Lung (tissue), 12 donors: ENCODE results near the gene ADAMTSL5. TPM values are rescaled to one million over a fixed set of nuclear protein-coding genes. Genes with fewer than 3 reads are reported as not detected.

ENCODE experiments used
- ATAC-seq: fragments of 200-7000 bp; cut with Tn5 transposase; one replicate; pipeline ENCODE4 v1.9.1; 2020; ENCODE audit warnings: moderate number of reproducible peaks; ENCODE audit not compliant: insufficient read depth, low FRiP score
- DNase-seq, 3 donors: peaks; one replicate each; pipeline ENCODE4 v3.0.0-alpha.2; 2013 to 2017
- H3K27ac ChIP-seq, 2 donors: one replicate each; pipeline ENCODE4 v1.5.1; 2013; ENCODE audit warnings: mild to moderate bottlenecking in 2 of 2, moderate library complexity in 2 of 2, control low read depth in 1 of 2, inconsistent platforms in 1 of 2, low read depth in 1 of 2, low read length in 1 of 2
- H3K27me3 ChIP-seq, 3 donors: one replicate each; pipeline ENCODE4 v1.5.1; 2013; ENCODE audit warnings: low read length in 2 of 3; ENCODE audit not compliant: control insufficient read depth in 3 of 3, insufficient read depth in 3 of 3
- H3K36me3 ChIP-seq, 4 donors: one replicate each; pipeline ENCODE4 v1.5.1; 2013; ENCODE audit warnings: low read length in 4 of 4, mild to moderate bottlenecking in 1 of 4, moderate library complexity in 1 of 4; ENCODE audit not compliant: control insufficient read depth in 4 of 4, insufficient read depth in 4 of 4
- H3K4me1 ChIP-seq, 5 donors: one replicate each; pipeline ENCODE4 v1.5.1; 2013; ENCODE audit warnings: low read length in 5 of 5, mild to moderate bottlenecking in 2 of 5, moderate library complexity in 1 of 5; ENCODE audit not compliant: control insufficient read depth in 5 of 5, insufficient read depth in 5 of 5
- H3K4me3 ChIP-seq: one replicate; pipeline ENCODE4 v1.5.1; 2013; ENCODE audit warnings: mild to moderate bottlenecking, control low read depth, moderate library complexity
- H3K9ac ChIP-seq, 2 donors: one replicate each; pipeline ENCODE4 v1.5.1; 2013; ENCODE audit warnings: low read length in 2 of 2, control low read depth in 1 of 2; ENCODE audit not compliant: insufficient read depth in 1 of 2
- H3K9me3 ChIP-seq, 4 donors: one replicate each; pipeline ENCODE4 v1.5.1; 2013; ENCODE audit warnings: low read length in 3 of 4, mild to moderate bottlenecking in 1 of 4, moderate library complexity in 1 of 4; ENCODE audit not compliant: control insufficient read depth in 4 of 4, insufficient read depth in 3 of 4
- CTCF ChIP-seq: IDR thresholded peaks from 2 replicates; pipeline ENCODE4 v1.5.1; 2012; ENCODE audit warnings: mild to moderate bottlenecking; ENCODE audit errors: control extremely low read depth, extremely low read depth
- WGBS, 2 donors: extraction: QIAGEN DNeasy Blood & Tissue Kit; methylation state at CpG; one replicate each; pipeline ENCODE4 v1.1.7; 2013; 5-methylcytosine and 5-hydroxymethylcytosine counted together
- polyA plus RNA-seq, 2 donors: library from polyadenylated mRNA; stranded (reverse); fragments of 200-250 nt; gene quantifications; one replicate each; pipeline ENCODE4 v1.2.1, GENCODE V29; 2013
- total RNA-seq, 2 donors: library from RNA; depleted of rRNA in 1 of 2; stranded (reverse); fragments of >200 nt in 1 of 2; gene quantifications; one replicate each; pipeline ENCODE4 v1.2.1, GENCODE V29; 2014 to 2021
- donor health status: control.
- donor health status: control.
- donor health status: Bipolar disorder and iron deficiency.
- donor health status: healthy.
- donor health status: DM: yes; HTN: yes; CAD: no.

The ADAMTSL5 gene
- total and polyA plus RNA-seq, 4 donors = 0.97 to 2.8 (median 1.4) TPM

DNA sequence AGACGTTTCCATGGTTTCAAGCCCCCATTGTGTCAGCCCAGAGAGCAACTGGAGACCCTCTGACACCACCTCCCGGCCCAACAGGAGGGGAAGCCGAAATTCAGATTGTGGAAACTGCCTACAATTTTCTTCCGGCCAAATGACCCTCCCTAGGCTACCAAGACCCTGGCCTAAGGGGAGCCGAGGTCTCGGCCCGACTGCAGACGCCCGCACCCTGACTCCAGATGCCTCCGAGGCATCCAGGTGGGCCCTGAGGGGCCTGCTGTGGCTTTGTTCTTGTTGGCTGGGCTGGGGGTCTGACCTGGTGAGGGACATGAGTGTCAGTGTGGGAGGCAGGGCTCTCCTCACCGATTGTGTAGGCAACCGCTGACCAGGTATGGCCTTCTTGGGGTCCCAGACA is 45.7 kb upstream of the ADAMTSL5 start:
- Histone ChIP-seq H3K9ac (no peak overlapping the region), H3K4me1 (no peaks in the 10 kb centered on the region), H3K27me3 (no peaks in the 10 kb centered on the region), H3K9me3 (no peaks in the 10 kb centered on the region), H3K4me3 (no peak overlapping the region), H3K36me3 (peaks cover 0 to 8% (median 3%) of the 10 kb centered on the region in 4 donors), H3K27ac (no peak overlapping the region)
- 85 to 92% methylated on average over 12 of the region's 12 CpGs for WGBS, 2 donors
- no peak for ATAC-seq
- no peak for DNase-seq
- TF ChIP-seq CTCF = no peak

- ATAC-seq = no peak
- Histone ChIP-seq H3K36me3 (peaks cover 0 to 8% (median 3%) of the 10 kb centered on the region in 4 donors), H3K27ac (no peak overlapping the region), H3K9ac (no peak overlapping the region), H3K9me3 (no peaks in the 10 kb centered on the region), H3K4me1 (no peaks in the 10 kb centered on the region), H3K4me3 (no peak overlapping the region), H3K27me3 (no peaks in the 10 kb centered on the region)
- WGBS, 2 donors = 98% methylated on average over 61 to 66 of the region's 66 CpGs
- no peak for DNase-seq
- no peak for TF ChIP-seq CTCF
These were observed 43.7 kb upstream of the ADAMTSL5 start for GRCh38 chr19:1556390-1557070.

DNA sequence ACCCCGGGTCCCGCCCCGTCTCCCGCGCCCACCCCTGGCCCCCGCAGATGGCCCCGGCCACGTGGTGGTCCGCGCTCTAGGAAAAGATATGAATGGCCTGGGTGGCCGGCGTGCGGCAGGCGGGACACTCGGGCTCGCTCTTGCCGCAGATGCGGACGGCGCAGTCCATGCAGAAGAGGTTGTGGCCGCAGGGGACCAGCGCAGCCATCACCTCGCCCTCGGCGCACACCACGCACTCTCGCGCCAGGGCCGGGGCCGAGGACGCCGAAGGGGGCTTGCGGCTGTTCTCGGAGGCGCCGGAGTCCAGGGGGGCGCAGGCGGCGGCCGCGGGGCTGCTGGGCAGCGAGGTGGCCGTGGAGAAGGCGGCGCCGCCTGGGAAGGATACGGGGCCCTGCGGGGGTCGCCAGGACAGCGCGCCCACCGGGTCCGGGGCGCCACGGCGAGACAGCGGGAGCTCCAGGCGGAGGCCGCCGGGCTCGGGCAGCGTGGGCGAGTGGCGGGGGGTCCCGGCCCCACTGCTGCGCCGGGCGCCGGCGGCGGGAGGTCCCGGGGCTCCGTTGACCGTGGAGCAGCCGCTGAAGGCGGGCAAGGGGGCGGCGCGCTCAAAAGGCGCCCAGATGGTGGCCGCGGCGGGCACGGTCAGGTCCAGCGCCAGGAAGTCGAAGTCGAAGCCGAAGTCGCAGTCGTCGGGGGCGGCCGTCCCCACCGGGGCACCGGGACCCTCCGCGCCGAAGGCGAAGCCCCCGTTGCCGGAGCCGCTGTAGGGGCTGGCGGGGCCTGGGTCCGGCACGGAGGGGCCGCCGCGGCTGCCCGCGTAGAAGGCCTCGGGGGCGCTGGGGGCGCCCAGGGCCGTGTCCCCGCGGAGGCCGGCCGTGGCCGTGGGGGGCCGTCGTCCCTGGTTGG is 42.9 kb upstream of the ADAMTSL5 start:
- Histone ChIP-seq H3K4me1 (no peaks in the 10 kb centered on the region), H3K4me3 (no peak overlapping the region), H3K9me3 (no peaks in the 10 kb centered on the region), H3K36me3 (peaks cover 0 to 8% (median 3%) of the 10 kb centered on the region in 4 donors), H3K27me3 (no peaks in the 10 kb centered on the region), H3K27ac (no peak overlapping the region), H3K9ac (no peak overlapping the region)
- ATAC-seq (no peak), DNase-seq (no peak)
- TF ChIP-seq CTCF = no peak
- WGBS, 2 donors = 96 to 97% methylated on average over 84 to 121 of the region's 121 CpGs
